Activated T-cell treated with anti-CD3 and anti-CD28 coated beads for 24 hours (primary cell): Measurements from ENCODE around the gene OLFM1.
"Not testable (repeated sequence)": the region's sequence is repeated elsewhere in the genome, so short reads cannot be mapped to it uniquely, and the experiment has no call there.

Source experiments
- DNase-seq: peaks from one replicate; pipeline ENCODE4 v3.0.0-alpha.2; 2020; ENCODE audit warnings: low read depth

Gene OLFM1

GRCh38 chr9:135135171-135135928, 47.9 kb downstream of the OLFM1 start:
- no peak for DNase-seq

GRCh38 chr9:135135929-135136315, 48.5 kb downstream of the OLFM1 start:
- no peak for DNase-seq

DNA sequence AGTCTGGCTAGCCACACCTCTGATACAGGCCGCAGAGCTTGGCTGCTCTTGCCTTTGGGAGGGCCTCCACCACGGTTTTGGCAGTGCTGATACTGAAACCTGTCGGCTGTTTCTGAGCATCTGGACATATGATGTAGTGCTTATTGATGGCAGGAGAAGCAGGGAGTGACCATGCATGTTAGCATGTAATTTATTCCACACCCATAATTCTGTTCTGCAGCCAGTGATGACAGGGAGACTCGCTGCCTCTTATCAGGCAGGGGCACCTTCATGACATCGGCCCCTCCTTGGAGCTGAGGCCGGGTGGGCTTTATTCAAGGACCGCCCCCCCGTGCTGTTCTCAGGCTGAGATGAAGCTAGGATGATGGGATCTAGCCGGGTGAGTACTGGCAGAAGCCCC, 49.0 kb downstream of the OLFM1 start:
- no peak for DNase-seq

DNA sequence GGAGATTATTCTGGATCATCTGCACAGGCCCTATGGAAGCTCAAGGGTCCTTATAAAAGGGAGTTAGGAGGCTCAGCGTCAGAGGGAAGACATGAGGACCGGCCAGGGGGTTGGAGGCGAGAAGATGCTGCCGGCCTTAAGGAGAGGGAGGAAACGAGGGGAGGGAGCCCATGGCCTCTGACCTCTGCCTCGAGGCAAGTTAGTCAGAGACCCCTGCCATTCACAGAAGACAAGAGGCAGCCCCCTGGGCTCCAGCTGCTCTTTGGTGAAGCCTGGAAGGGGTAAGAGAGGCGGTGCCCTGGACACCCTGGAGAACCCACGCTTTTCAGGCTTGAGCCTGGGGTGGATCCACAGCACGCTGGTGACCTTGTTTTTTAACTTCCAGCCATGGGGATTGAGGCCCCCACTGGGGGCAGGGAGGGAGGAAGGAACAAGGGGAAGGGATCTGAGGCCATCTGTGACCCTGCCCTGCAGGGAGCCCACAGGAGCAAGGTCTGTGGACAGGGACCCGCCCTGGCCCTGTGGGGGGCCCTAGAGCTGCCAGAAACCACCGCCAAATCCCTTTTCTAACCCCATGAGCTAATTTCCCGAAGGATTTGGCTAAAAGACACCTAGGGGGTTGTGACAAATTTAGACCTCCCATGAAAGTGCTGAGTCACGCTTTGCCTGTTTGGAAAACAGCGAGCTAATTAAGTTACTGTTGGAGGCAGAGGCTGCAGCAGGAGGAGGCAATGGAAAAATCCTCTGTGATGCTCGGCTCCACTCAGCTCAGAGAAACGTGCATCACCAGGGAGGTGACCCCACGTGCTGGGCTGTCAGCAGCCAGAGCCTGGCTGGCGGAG, 49.7 kb downstream of the OLFM1 start:
- no peak for DNase-seq

- DNase-seq, result no peak
Observed at GRCh38 chr9:135138078-135138855, 50.8 kb downstream of the OLFM1 start.

GRCh38 chr9:135139366-135139959, 52.0 kb downstream of the OLFM1 start:
- DNase-seq, result no peak

DNA sequence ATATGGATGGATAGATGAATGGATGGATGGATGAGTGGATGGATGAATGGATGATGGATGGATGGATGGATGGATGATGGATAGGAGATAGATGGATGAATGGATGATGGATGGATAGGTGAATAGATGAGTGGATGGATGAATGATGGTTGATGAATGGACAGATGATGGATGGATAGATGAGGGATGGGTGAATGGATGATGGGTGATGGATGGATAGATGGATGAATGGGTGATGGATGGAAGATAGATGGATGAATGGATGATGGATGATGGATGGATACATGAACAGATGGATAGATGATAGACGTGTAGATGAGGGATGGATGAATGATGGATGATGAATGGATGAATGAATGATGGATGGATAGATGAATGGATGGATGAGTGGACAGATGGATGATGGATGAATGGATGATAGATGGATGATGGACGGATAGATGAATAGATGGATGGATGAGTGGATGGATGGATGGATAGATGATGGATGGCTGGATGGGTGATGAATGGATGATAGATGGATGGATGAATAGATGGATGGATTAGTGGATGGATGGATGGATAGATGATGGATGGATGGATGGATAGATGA, 53.8 kb downstream of the OLFM1 start:
- no peak for DNase-seq

DNA sequence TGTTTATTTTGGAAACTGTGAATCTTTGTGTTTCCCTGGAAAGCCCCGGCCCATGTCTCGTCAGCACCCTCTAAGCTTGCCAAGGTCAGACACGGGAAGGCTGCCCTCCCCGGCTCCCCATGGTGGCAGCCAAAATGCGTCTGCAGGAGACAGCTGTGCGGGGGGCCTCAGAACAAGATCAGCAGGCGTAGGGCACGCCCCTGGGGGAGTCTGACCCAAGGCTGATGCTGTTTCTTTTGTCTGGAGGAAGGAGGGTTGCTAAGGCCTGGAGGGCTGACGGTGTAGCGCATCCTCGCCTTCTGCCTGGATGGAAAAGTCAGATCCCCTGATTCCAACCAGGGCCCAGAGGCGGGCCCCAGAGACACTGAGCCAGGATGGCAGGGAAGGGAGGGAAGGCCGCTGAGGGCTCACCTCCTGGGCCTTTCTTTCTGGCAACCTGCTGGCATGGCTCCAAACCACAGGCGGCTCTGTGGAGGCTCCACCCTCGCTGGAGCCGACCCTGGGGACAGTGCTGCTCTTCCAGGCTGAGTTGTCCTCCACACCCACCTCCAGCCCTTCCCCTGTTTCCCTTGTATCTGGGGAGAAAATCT, 57.2 kb downstream of the OLFM1 start:
- no peak for DNase-seq

- no peak for DNase-seq
Observed at GRCh38 chr9:135145312-135145711, 57.8 kb downstream of the OLFM1 start.

- DNase-seq, result no peak
Observed at GRCh38 chr9:135146241-135146640, 58.8 kb downstream of the OLFM1 start.

DNA sequence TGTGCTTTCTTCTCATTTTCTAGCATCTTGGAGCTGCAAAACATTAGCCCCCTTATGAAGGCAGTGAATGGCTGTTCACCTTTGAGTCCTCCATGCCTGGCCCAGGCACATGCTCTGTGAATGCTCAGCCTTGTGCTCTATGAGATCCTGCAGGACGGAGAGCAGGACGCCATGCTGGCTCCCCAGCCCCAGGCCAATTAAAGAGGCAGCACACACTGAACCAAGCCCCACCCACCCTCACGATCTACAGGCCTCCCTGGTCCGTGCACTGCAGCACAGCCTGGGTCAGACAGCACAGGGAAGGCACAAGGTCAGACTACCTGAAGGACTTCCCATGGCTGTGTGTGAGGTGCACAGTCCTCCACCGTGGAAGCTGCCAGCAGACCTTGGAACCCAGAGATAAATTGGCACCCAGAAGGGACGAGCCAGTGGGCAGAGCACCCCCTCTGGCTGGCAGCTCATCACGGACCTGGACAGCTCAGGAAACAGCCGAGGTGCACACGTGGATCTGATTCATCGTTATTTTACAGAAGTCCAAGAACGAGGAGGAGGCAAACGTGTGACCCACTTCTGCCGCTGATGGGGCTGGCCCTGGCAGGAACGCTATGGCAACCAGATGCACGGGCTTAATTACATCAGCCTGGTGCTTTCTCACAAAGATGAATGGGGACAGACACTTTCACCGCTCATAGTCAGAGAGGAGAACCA, 59.5 kb downstream of the OLFM1 start:
- DNase-seq, result no peak

DNA sequence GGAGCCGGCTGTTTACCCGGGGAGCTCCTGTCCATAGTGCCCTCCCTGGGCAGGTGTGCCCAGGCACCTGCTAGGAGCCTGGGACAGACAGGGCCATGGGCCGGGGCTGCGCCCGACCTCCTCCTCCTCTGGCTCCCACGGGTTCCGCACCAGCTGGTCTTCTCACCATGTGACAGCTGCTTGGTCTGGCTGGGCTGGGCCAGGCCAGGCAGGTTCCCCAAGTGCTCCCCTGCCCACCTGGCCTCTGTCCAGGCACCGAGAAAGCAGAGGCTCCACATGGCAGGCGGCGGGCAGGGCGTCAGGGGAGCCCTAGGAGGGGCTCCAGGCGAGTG, 60.0 kb downstream of the OLFM1 start:
- no peak for DNase-seq

DNA sequence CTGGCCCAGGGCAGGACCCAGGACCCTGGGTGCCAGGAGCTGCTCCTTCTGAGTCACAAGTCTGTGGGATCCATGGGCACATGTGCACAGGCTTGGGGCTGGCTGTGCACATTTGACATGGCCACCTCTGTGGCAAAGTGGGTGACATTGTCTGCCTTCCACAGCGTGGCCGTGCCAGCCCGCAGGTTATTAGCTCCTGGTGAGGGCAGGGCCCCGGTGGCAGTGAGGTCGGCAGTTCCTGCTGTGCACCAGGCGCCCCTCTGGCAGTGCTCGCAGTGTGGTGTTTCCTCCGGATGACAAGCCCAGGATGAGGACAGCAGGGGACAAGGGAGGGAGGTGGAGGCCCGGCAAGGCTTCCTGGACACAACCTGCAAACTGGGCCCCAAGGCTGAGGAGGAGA, 60.5 kb downstream of the OLFM1 start:
- DNase-seq, result no peak

GRCh38 chr9:135148386-135148785, 60.9 kb downstream of the OLFM1 start:
- DNase-seq, result no peak

DNA sequence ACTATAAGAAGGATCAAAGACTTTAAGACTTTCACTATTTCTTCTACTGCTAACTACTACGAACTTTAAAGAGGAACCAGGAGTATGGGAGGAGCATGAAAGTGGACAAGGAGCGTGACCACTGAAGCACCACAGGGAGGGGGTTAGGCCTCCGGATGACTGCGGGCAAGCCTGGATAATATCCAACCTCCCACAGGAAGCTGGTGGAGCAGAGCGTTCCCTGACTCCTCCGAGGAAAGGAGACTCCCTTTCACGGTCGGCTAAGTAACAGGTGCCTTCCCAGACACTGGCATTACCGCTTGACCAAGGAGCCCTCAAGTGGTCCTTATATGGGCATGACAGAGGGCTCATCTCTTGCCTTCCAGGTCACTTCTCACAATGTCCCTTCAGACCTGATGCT, 62.4 kb downstream of the OLFM1 start:
- not testable (repeated sequence) for DNase-seq

DNA sequence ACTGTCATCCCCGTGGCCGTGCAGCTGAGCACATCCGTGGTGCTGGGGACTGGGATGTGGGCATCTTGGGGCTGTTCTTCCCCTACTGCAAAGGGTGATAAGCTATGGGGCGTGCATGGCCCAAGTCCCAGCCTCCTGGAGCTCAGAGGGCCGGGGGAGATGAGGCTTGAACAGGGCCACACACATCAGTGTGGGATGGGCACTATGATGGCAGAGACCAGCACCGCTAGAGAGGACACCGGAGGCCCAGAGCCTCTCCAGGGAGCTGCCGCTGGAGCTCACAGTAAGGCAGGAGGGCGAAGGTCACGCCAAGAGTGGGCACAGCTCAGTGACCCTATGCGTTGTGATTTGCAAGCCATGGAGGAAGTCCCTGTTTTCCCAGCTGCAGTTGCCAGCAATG, 63.5 kb downstream of the OLFM1 start:
- DNase-seq, result no peak

DNA sequence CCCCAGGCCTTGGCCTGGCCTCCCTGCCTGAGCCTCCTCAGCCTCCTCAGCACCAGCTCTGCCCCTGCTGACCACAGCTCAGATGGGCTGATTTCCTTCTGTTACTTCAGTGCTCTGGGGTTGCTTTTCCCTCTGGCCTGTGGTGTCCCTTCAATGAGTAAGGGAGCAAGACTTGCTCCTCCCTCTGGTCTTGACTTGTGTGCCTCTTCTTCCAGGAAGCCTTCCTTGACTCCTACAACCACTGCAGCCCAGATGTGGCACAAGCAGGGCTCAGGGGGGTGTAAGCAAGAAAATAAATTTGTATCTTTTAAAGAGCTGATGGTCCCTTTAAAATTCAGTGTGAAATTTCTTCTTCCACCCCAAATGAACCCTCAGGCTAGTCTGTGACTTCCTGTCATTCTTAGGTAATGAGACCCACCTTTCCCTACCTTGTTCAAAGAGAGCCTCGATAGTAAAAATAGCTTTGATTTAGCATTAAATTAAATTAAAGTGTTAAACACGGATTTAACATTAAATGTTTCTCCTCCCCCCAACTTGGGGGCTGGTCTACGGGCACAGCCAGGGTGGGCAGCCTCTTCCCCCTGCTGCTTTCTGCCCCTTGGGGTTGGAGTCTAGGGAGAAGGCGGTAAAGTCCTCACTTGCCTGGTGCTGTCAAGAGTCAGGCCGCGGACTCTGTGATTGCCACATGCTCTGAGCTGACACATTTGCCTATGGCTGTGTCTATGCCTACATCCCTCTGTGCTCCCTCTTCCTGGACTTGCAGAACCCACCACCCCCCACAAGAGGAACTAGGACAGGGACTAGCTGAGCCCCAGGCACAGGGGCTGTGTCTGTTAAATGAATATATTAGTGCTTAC, 64.5 kb downstream of the OLFM1 start:
- no peak for DNase-seq

DNA sequence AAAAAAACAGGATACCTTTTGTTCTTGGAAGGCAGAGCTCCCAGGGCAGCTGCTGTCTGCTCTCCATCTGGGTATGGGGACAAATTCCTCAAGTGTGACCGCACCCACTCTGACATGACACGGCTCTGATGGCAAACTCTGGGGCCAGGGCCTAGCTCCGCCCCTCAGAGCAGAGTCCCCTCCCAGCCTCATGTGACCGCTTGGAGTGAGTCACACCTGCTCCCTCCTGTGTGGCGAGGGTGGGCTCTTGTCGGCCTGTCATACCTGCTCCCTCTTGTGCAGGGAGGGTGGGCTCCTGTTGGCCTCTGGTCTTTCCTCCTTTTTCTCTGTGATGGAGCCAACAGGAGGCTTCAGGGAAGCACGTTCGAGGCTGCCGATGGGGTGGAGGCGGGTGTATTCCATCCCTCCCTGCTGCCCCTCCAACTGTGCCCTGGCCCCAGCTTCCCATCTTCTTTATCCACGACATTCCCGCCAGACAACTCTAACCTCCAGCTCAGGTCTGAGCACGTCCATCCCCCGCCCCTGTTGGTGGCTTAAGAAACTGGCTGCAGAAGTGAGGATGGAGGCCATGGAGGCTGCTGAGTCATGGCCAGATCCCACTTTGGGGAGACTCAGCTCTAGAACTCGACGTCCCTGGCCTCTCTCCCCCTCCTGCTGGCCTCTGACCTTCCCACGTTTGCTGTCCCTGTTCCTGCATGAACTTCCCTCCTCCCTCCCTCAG, 65.3 kb downstream of the OLFM1 start:
- DNase-seq, result no peak

DNA sequence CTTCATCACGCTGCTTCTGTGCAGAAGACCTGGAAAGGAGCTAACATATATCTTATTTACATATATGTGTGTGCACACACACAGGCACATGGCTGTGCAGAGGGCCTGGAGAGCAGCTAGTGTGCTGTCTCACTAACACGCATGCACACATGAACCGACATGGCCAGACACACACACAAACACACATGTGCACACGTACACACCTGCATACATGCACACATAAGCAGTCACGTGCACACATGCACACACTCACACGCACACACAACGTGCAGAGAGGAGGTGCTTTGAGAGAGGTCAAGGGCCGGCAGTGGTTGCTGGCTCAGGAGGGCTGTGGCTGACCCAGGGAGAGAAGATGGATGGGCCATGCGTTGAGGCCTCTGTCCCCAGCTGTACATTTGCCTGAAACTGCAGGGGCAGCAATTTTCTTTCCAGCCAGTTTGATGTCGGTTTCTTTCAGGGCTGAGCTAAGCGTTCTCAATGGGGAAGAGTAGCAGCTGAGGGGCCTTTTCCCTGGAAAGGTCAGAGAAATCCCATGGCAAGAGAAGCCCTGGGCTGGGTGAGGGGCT, 66.7 kb downstream of the OLFM1 start:
- no peak for DNase-seq
